DMS153 (cell line): Measurements from ENCODE around the gene AFTPH.

Experiments
- DNase-seq: peaks from one replicate; lab custom pipeline; 2025; lab: John Stamatoyannopoulos, UW

Gene AFTPH

GRCh38 chr2:64540615-64541014 lies 16.5 kb downstream of the AFTPH start:
- no peak for DNase-seq

DNA sequence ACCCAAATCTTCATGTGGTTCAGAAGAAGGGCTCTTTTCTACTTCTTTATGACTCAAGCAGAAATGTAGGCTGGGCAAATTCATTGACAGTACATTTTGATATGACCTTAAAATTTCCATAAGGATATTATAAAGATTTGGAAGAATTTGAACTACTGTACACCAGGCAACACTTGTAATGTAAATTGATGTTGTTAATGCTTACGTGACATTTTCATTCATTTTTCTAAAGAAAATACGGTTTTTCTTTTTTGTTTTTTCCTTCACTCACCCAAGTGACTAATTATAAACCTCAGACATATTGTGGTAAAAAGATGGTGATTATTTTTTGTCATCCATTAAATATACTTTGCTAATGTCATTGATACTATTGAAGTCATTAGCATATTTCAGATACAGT lies 17.4 kb downstream of the AFTPH start:
- no peak for DNase-seq

GRCh38 chr2:64542071-64543007 lies 18.2 kb downstream of the AFTPH start:
- no peak for DNase-seq

DNA sequence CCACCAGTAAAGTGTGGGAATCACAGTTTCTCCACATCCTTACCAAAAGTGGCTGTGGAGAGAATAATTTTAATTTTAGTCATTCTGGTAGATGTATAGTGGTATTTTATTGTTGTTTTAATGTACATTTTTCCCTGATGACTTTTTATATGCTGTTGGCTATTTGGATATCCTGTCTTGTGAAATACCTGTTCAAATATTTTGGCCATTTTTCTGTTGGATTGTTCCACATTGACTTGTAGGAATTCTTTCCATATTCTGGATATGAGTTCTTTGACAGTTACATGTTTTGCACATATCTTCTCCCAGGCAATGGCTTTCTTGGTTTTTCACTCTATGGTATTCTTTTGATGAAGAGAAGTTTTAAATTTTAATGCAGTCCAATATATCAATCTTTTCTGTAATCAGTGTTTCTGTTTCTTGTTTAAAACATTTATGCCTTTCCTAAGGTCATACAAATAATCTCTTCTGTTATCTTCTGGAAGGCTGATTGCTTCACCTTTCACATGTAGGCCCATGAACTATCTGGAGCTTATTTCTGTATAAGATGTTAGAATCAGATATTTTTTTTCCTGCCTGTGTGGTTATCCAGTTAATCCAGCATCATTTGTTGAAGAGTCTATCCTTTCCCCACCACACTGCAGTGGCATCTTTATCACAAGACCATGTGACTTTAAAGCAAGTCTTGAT lies 19.0 kb downstream of the AFTPH start:
- no peak for DNase-seq

GRCh38 chr2:64548761-64549160 lies 24.6 kb downstream of the AFTPH start:
- DNase-seq: no peak

- DNase-seq: no peak
Measured at GRCh38 chr2:64550042-64550441, 25.9 kb downstream of the AFTPH start.

- DNase-seq: no peak
Measured at GRCh38 chr2:64551851-64552250, 27.7 kb downstream of the AFTPH start.

DNA sequence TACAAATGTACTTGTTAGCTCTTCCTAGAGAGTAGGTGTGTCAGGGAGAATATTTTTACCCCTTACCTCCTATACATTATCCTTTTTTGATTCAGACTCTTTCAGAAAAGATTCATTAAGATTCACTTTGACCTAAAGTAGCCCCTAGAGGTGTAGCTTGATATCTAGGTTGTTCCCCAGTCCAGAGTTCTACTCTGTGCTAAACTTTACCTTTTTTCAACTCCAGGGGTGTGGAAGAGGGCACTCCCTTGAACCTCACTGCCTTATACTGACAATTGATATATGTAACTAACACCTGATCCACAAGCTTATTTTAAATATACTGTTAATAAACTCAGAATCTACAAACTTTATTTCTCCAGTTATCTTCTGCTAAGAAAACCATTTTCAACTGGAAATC lies 30.0 kb downstream of the AFTPH start:
- no peak for DNase-seq

DNA sequence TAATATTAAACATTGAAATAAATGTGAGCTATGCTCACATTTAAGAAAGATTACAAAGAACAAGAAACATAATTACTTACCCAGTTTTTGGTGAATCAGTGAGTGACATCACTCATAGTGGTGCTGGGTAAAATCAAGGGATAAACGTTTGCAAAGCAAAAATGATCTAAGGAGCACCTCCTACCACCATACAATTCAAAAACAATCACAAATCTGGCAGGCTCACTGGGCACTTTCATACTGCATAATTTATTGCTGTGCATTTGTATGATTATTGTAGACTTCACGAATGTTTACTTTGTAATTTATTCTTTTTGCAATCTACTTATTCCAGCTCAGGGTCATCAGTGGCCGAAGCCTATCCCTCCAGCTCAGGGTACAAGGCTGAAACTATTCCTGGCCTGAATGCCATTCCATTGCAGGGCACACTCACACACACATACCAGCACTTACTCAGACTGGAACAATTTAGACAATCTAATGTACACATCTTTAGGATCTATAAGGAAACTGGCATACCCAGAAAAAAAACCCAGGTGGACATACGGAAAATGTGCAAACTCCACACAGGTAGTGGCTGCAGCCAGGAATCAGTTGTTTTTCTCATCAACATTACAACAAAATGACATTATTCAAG lies 34.4 kb downstream of the AFTPH start:
- DNase-seq: no peak

DNA sequence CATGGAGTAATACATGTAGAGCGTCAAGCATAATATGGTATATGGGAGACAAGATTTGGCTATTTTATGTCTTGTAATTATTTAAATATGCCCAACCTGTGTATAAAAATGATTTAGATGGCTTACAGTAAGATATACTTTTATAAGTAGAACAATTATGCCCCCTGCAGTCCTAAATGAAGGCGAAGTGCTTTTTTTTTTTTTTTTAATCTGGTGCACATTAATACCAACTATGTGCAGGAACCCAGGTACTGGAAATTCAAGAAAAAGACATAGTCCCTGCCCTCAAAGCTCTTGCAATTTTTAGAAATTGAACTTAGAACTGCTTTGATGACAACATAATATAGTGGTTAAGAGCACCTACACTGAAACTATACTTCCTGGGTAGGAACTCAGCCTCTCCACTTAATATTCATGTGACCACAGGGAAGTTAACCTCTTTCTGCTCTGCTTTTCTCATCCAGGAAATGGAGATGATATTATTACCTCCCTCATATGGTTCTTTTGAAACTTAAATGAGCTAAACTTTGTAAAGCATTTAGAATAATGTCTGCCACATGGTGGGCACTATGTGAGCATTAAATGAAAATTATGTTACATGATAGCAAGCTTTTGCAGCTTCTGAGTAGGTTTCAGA lies 38.1 kb downstream of the AFTPH start:
- peak; percentile 13 for DNase-seq

- no peak for DNase-seq
Measured at GRCh38 chr2:64563436-64563938, 39.4 kb downstream of the AFTPH start.

- DNase-seq: no peak
Measured at GRCh38 chr2:64565949-64566710, 42.0 kb downstream of the AFTPH start.

DNA sequence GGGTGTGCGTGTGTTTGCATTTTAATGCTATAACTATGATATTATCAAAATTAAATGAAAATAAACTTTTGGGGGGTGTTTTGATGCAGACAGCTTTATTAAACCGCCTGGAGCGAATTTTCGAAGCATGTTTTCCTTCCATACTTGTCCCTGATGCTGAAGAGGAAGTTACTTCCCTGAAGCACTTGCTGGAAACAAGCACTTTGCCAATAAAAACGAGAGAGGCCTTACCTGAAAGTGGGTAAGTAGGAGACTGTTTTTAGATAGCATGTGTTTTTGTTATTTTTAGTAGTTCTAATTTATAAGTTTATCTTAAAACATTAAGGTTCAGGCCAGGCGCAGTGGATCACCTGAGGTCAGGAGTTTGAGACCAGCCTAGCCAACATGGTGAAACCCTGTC lies 43.3 kb downstream of the AFTPH start:
- no peak for DNase-seq

- no peak for DNase-seq
Measured at GRCh38 chr2:64568836-64569235, 44.7 kb downstream of the AFTPH start.

- DNase-seq: no peak
Measured at GRCh38 chr2:64574871-64575270, 50.7 kb downstream of the AFTPH start.

DNA sequence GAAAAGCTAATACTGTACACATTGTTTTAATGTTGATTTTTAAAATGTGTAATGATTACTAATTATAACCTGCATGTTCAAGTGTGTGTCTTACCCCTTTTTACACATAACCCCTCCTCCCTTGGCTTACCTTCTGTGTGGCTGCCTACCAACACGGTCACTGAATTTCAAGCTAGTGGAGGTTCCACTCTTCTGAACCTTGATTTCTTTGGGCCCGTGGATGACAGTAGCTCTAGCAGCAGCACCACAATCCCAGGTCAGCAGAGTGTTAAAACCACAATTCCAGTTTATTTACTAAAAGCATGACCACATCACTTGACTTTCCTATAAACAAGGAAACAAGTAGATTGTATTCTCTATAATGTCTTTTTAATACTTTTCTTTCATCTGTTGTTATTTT lies 56.9 kb downstream of the AFTPH start:
- DNase-seq: no peak

- DNase-seq: no peak
Measured at GRCh38 chr2:64581777-64582539, 57.8 kb downstream of the AFTPH start.

GRCh38 chr2:64582774-64583340 lies 58.7 kb downstream of the AFTPH start:
- DNase-seq: no peak

GRCh38 chr2:64586054-64586453 lies 61.9 kb downstream of the AFTPH start:
- DNase-seq: no peak

GRCh38 chr2:64586883-64587481 lies 62.9 kb downstream of the AFTPH start:
- peak; percentile 46 for DNase-seq
